Astrocyte (in vitro differentiated cells and primary cell): ENCODE results near the gene INPP5F.

Experiments used
- EZH2 ChIP-seq: IDR thresholded peaks from 2 replicates; pipeline ENCODE4 v1.6.1; 2012; ENCODE audit warnings: mild to moderate bottlenecking, low read length, inconsistent platforms; ENCODE audit not compliant: insufficient read depth
- TF ChIP-seq, protein P1 (sequence below): IDR thresholded peaks from 2 replicates; pipeline ENCODE4 v1.5.1; 2011; ENCODE audit warnings: low read depth, mild to moderate bottlenecking, inconsistent platforms, low read length, moderate library complexity; ENCODE audit not compliant: insufficient read depth

DNA sequence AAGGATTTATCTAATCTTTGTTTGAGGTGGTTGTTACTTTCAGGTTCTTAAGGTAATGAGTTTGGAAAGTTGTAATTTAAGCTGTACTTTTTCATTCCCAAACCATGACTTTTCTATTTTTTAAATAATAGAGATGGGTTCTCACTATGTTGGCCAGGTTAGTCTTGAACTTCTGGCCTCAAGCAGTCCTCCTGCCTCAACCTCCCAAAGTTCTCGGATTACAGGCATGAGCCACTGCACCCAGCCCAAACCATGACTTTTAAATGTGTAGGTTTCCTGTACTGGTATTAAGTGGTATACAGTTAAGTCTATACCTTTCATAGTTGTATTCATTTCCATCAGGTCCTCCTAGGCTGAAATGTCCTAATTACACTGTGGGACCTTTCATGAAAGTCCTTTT is 10.4 kb downstream of the INPP5F start:
- TF ChIP-seq, protein P1, sequence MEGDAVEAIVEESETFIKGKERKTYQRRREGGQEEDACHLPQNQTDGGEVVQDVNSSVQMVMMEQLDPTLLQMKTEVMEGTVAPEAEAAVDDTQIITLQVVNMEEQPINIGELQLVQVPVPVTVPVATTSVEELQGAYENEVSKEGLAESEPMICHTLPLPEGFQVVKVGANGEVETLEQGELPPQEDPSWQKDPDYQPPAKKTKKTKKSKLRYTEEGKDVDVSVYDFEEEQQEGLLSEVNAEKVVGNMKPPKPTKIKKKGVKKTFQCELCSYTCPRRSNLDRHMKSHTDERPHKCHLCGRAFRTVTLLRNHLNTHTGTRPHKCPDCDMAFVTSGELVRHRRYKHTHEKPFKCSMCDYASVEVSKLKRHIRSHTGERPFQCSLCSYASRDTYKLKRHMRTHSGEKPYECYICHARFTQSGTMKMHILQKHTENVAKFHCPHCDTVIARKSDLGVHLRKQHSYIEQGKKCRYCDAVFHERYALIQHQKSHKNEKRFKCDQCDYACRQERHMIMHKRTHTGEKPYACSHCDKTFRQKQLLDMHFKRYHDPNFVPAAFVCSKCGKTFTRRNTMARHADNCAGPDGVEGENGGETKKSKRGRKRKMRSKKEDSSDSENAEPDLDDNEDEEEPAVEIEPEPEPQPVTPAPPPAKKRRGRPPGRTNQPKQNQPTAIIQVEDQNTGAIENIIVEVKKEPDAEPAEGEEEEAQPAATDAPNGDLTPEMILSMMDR, result no peak
- no peak for TF ChIP-seq EZH2
